Measurements from ENCODE around the gene COP1. TPM values are rescaled to one million over a fixed set of nuclear protein-coding genes. Genes with fewer than 3 reads are reported as not detected.

Gene COP1
- total RNA-seq, 4 donors from 2014 or later, result 84.6 to 125 (median 106) TPM

- no peak overlapping the region for H3K4me3 ChIP-seq
- no peak for TF ChIP-seq POLR2A (IDR thresholded peaks at IDR 0.05)
- TF ChIP-seq, protein P1, sequence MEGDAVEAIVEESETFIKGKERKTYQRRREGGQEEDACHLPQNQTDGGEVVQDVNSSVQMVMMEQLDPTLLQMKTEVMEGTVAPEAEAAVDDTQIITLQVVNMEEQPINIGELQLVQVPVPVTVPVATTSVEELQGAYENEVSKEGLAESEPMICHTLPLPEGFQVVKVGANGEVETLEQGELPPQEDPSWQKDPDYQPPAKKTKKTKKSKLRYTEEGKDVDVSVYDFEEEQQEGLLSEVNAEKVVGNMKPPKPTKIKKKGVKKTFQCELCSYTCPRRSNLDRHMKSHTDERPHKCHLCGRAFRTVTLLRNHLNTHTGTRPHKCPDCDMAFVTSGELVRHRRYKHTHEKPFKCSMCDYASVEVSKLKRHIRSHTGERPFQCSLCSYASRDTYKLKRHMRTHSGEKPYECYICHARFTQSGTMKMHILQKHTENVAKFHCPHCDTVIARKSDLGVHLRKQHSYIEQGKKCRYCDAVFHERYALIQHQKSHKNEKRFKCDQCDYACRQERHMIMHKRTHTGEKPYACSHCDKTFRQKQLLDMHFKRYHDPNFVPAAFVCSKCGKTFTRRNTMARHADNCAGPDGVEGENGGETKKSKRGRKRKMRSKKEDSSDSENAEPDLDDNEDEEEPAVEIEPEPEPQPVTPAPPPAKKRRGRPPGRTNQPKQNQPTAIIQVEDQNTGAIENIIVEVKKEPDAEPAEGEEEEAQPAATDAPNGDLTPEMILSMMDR (IDR thresholded peaks at IDR 0.05), result no peak
- DNase-seq, result no peak
- peaks cover 0 to 6% (median 0%) of the 10 kb centered on the region in 4 donors for H3K4me1 ChIP-seq
- H3K9me3 ChIP-seq, result peaks cover 0 to 11% (median 4%) of the 10 kb centered on the region in 4 donors
- H3K36me3 ChIP-seq, result peaks cover 0 to 31% (median 0%) of the 10 kb centered on the region in 3 donors
- H3K27ac ChIP-seq, result no peak overlapping the region
- H3K27me3 ChIP-seq, result no peaks in the 10 kb centered on the region
Observed at GRCh38 chr1:175981128-175981527, 226.0 kb downstream of the COP1 start.

DNA sequence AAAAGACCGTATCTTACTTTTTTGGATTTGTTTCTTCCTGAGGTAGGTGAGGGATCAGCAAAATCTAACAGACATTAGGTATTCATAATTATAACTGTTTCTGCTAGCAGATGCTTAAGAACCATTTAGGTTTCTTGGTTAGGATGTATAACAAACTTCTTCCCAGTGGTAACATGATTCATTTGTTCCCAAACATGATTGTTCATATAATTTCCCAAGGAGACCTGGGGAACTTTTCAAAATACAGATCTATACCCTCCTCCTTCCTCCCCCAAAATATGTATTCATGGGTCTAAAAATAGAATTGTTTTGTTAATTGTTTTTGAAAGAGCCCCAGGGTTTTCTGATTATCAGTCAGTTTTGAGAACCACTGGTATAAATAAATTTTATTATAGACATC, 228.2 kb downstream of the COP1 start:
- DNase-seq, result no peak
- H3K27me3 ChIP-seq, result no peaks in the 10 kb centered on the region
- H3K9me3 ChIP-seq, result peaks cover 0 to 9% (median 3%) of the 10 kb centered on the region in 4 donors
- no peak for TF ChIP-seq POLR2A (IDR thresholded peaks at IDR 0.05)
- TF ChIP-seq, protein P1 (IDR thresholded peaks at IDR 0.05), result no peak
- H3K36me3 ChIP-seq, result peaks cover 0 to 21% (median 0%) of the 10 kb centered on the region in 3 donors
- H3K27ac ChIP-seq, result no peak overlapping the region
- no peaks in the 10 kb centered on the region for H3K4me1 ChIP-seq
- no peak overlapping the region for H3K4me3 ChIP-seq

GRCh38 chr1:175978476-175978875, 228.6 kb downstream of the COP1 start:
- H3K27me3 ChIP-seq, result no peaks in the 10 kb centered on the region
- H3K27ac ChIP-seq, result no peak overlapping the region
- H3K4me1 ChIP-seq, result no peaks in the 10 kb centered on the region
- H3K36me3 ChIP-seq, result peaks cover 0 to 17% (median 0%) of the 10 kb centered on the region in 3 donors
- no peak overlapping the region for H3K4me3 ChIP-seq
- TF ChIP-seq, protein P1 (IDR thresholded peaks at IDR 0.05), result no peak
- TF ChIP-seq POLR2A (IDR thresholded peaks at IDR 0.05), result no peak
- DNase-seq, result no peak
- H3K9me3 ChIP-seq, result peaks cover 0 to 5% (median under 1%) of the 10 kb centered on the region in 4 donors

- no peak for DNase-seq
- no peak overlapping the region for H3K27ac ChIP-seq
- H3K4me1 ChIP-seq, result no peaks in the 10 kb centered on the region
- H3K27me3 ChIP-seq, result no peaks in the 10 kb centered on the region
- H3K36me3 ChIP-seq, result peaks cover 0 to 7% (median 0%) of the 10 kb centered on the region in 3 donors
- TF ChIP-seq POLR2A (IDR thresholded peaks at IDR 0.05), result no peak
- TF ChIP-seq, protein P1 (IDR thresholded peaks at IDR 0.05), result no peak
- no peak overlapping the region for H3K4me3 ChIP-seq
- H3K9me3 ChIP-seq, result no peaks in the 10 kb centered on the region
Observed at GRCh38 chr1:175976865-175977642, 230.0 kb downstream of the COP1 start.

- Histone ChIP-seq H3K4me1 (no peaks in the 10 kb centered on the region), H3K36me3 (peaks cover 0 to 14% (median 0%) of the 10 kb centered on the region in 3 donors), H3K9me3 (no peaks in the 10 kb centered on the region), H3K4me3 (no peak overlapping the region), H3K27ac (no peak overlapping the region), H3K27me3 (no peaks in the 10 kb centered on the region)
- TF ChIP-seq, protein P1 (IDR thresholded peaks at IDR 0.05), result no peak
- TF ChIP-seq POLR2A (IDR thresholded peaks at IDR 0.05), result no peak
- no peak for DNase-seq
Observed at GRCh38 chr1:175969231-175969630, 237.9 kb downstream of the COP1 start.
